Lower lobe of right lung (tissue), 2 donors: ENCODE measurements around the gene DPP10. TPM values are rescaled to one million over a fixed set of nuclear protein-coding genes. Genes with fewer than 3 reads are reported as not detected.
"Not testable (repeated sequence)": the region's sequence is repeated elsewhere in the genome, so short reads cannot be mapped to it uniquely, and the experiment has no call there.

ENCODE experiments used
- ATAC-seq, 2 donors: fragments of 200-7000 bp; cut with Tn5 transposase; one replicate each; pipeline ENCODE4 v1.9.1; 2020 to 2022; ENCODE audit warnings: mild to moderate bottlenecking in 2 of 2, moderate library complexity in 2 of 2
- DNase-seq: peaks from one replicate; pipeline ENCODE4 v3.0.0-alpha.2; 2020
- H3K27ac ChIP-seq: fragments of 200-600 bp; one replicate; pipeline ENCODE4 v1.8.0; 2022
- H3K27me3 ChIP-seq: fragments of 200-600 bp; one replicate; pipeline ENCODE4 v1.8.0; 2022; ENCODE audit warnings: low read depth
- H3K36me3 ChIP-seq: fragments of 200-600 bp; one replicate; pipeline ENCODE4 v1.8.0; 2022; ENCODE audit warnings: mild to moderate bottlenecking
- H3K4me1 ChIP-seq: fragments of 200-600 bp; one replicate; pipeline ENCODE4 v1.8.0; 2022
- H3K4me3 ChIP-seq: fragments of 200-600 bp; one replicate; pipeline ENCODE4 v1.8.0; 2022; ENCODE audit warnings: mild to moderate bottlenecking
- H3K9me3 ChIP-seq: fragments of 200-600 bp; one replicate; pipeline ENCODE4 v1.8.0; 2022
- CTCF ChIP-seq: fragments of 200-600 bp; IDR thresholded peaks from one replicate; pipeline ENCODE4 v1.8.0; 2022; ENCODE audit warnings: antibody characterized with exemption, mild to moderate bottlenecking
- intact Hi-C: fragments of 100-400 bp; cut with DNase I; formaldehyde crosslinking; loops from one replicate; pipeline ENCODE4 v1.11.0; 2022
- total RNA-seq: library from RNA; stranded (reverse); fragmentation: NEBNext Ultra II Directional; extraction: Animal tissue kit (Norgen Biotek cat#: 25700); gene quantifications from one replicate; pipeline ENCODE4 v1.2.1, GENCODE V29; 2021
- donor health status: DM: no; HTN: yes; CAD: no; lungs with severe emphysema.

Gene DPP10
- total RNA-seq, 1 donor from 2014 or later, result 0.80 TPM

GRCh38 chr2:115083225-115083624 lies 640.8 kb downstream of the DPP10 start:
- intact Hi-C loops, result no loop called here
- no peaks in the 10 kb centered on the region for H3K36me3 ChIP-seq
- TF ChIP-seq CTCF, result no peak
- ATAC-seq, result no peak
- H3K27me3 ChIP-seq, result no peaks in the 10 kb centered on the region
- no peak overlapping the region for H3K27ac ChIP-seq
- no peak overlapping the region for H3K4me3 ChIP-seq
- H3K9me3 ChIP-seq, result no peaks in the 10 kb centered on the region
- no peak for DNase-seq
- H3K4me1 ChIP-seq, result no peaks in the 10 kb centered on the region

- no peaks in the 10 kb centered on the region for H3K36me3 ChIP-seq
- intact Hi-C loops, result no loop called here
- no peak for TF ChIP-seq CTCF
- no peak for ATAC-seq
- no peaks in the 10 kb centered on the region for H3K27me3 ChIP-seq
- no peaks in the 10 kb centered on the region for H3K4me1 ChIP-seq
- no peak overlapping the region for H3K27ac ChIP-seq
- H3K9me3 ChIP-seq, result no peaks in the 10 kb centered on the region
- DNase-seq, result no peak
- no peak overlapping the region for H3K4me3 ChIP-seq
Observed at GRCh38 chr2:115083711-115084110, 641.3 kb downstream of the DPP10 start.

- Histone ChIP-seq H3K36me3 (no peaks in the 10 kb centered on the region), H3K4me3 (no peak overlapping the region), H3K9me3 (no peaks in the 10 kb centered on the region), H3K4me1 (no peaks in the 10 kb centered on the region), H3K27me3 (no peaks in the 10 kb centered on the region), H3K27ac (no peak overlapping the region)
- DNase-seq (no peak), ATAC-seq (no peak)
- no peak for TF ChIP-seq CTCF
- intact Hi-C loops, result no loop called here
Observed at GRCh38 chr2:115084446-115084845, 642.0 kb downstream of the DPP10 start.

DNA sequence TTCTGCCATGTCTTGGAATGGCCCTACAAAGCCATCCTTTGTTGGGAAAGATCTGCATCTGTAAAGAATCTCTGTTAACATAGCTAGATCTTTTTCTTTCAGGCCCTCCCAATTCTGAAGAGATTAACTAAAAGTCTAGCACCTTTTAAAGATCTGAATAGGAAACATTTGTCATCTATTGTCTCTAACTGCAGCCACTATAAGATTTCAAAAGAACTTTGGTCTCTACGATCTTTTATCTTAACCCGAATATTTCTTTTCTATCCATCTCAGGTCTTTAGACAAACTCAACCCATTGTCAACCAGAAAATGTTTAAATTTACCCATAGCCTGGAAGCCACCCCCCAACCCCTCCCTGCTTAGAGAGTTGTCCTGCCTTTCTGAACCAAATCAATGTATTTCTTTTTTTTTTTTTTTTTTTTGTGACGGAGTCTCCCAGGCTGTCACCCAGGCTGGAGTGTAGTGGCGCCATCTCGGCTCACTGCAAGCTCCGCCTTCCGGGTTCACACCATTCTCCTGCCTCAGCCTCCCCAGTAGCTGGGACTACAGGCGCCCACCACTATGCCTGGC lies 643.7 kb downstream of the DPP10 start:
- H3K36me3 ChIP-seq, H3K4me3 ChIP-seq, H3K27me3 ChIP-seq, H3K27ac ChIP-seq, intact Hi-C loops, DNase-seq, ATAC-seq, H3K9me3 ChIP-seq, H3K4me1 ChIP-seq: not testable (repeated sequence)

GRCh38 chr2:115094441-115094840 lies 652.0 kb downstream of the DPP10 start:
- ATAC-seq (no peak), DNase-seq (no peak)
- TF ChIP-seq CTCF, result no peak
- intact Hi-C loops, result no loop called here
- Histone ChIP-seq H3K27me3 (no peaks in the 10 kb centered on the region), H3K36me3 (no peaks in the 10 kb centered on the region), H3K9me3 (no peaks in the 10 kb centered on the region), H3K4me1 (no peaks in the 10 kb centered on the region), H3K4me3 (no peak overlapping the region), H3K27ac (no peak overlapping the region)

- DNase-seq (no peak), ATAC-seq (no peak)
- H3K4me1 ChIP-seq, result no peaks in the 10 kb centered on the region
- H3K27me3 ChIP-seq, result no peaks in the 10 kb centered on the region
- no peaks in the 10 kb centered on the region for H3K36me3 ChIP-seq
- H3K27ac ChIP-seq, result no peak overlapping the region
- no peak for TF ChIP-seq CTCF
- intact Hi-C loops, result no loop called here
- no peaks in the 10 kb centered on the region for H3K9me3 ChIP-seq
- H3K4me3 ChIP-seq, result no peak overlapping the region
Observed at GRCh38 chr2:115105966-115106365, 663.5 kb downstream of the DPP10 start.
